ENCODE results near the gene SPNS2. TPM values are rescaled to one million over a fixed set of nuclear protein-coding genes. Genes with fewer than 3 reads are reported as not detected.

SPNS2 gene
- total RNA-seq, 1 experiment from 2014 or later = 1.6 TPM

DNA sequence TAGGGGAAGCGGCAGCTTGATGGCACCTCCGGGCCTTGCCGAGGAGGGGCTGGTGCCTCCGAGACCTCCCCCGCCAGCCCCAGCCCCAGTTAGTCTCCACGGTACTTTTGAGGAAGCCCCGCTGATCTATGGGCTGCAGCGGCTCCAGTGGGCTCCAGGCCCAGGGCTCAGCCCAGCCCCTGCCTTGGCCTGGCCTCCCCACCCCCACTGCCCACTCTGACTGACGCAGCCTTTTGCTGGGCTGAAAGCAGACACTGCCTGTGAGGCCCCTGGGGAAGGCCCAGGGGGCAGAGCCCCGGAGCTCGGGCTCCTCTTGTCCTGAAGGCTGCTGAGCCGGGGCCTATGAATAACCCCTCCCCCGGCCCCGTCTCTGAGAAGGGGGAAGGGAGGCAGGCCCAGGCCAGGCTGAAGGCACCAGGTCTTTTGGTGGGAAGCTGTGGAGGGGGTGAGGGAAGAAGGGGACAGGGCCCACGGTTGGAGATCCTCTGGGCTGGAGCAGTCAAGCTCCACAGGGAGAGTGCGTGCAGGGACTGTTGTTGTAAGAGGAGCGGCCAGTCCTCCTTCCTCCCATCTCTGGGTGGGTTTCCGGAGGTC lies 78.1 kb downstream of the SPNS2 start:
- RAD21 ChIA-PET (ENCODE audit: low non-redundant PET in 1 of 2, low total read pairs in 2 of 2, uncharacterized antibody in 2 of 2, unreplicated experiment in 2 of 2) = no interaction called here
- H3K36me3 ChIP-seq (ENCODE audit: control insufficient read depth in 1 of 2, insufficient read depth in 2 of 2, low read length in 2 of 2) = no peaks in the 10 kb centered on the region
- no peaks in the 10 kb centered on the region for H3K9me3 ChIP-seq (ENCODE audit: control insufficient read depth in 1 of 2, insufficient read depth in 1 of 2, low read depth in 1 of 2, low read length in 2 of 2)
- intact Hi-C loops (cut with micrococcal nuclease) = no loop called here
- H3K4me3 ChIP-seq (replicated peaks in 1 of 2; ENCODE audit: low read depth in 1 of 2, low read length in 2 of 2) = no peak overlapping the region
- no peak overlapping the region for H3K9ac ChIP-seq (ENCODE audit: low read length)
- ATAC-seq (no peak), DNase-seq (ENCODE audit: low read depth, low spot score) (no peak)
- no peaks in the 10 kb centered on the region for H4K20me1 ChIP-seq (ENCODE audit: insufficient read depth)
- H3K27me3 ChIP-seq (ENCODE audit: insufficient read depth, low read length) = no peaks in the 10 kb centered on the region
- BruUV-seq (replicated peaks) = no TSS peak
- H3K4me2 ChIP-seq (ENCODE audit: low read length) = no peak overlapping the region
- no peak overlapping the region for H2AFZ ChIP-seq (ENCODE audit: low read depth, low read length, poor library complexity, severe bottlenecking)
- no peaks in the 10 kb centered on the region for H3K4me1 ChIP-seq (ENCODE audit: control insufficient read depth in 1 of 2, insufficient read depth in 2 of 2, low read length in 2 of 2)
- H3K79me2 ChIP-seq (ENCODE audit: insufficient read depth, low read length) = no peaks in the 10 kb centered on the region
- POLR2A ChIA-PET = no interaction called here
- CTCF ChIA-PET = interaction anchor here (1.5 kb wide), 1 partner anchor 10 kb away, joined by 7 read pairs; no protein-coding TSS in a partner anchor
- H3K27ac ChIP-seq (ENCODE audit: low read depth, low read length) = no peak overlapping the region
- no peak for TF ChIP-seq CBX3 (IDR thresholded peaks at IDR 0.05; ENCODE audit: low read depth)
- no peak for TF ChIP-seq EGR1 (IDR thresholded peaks at IDR 0.05; ENCODE audit: low read depth)
- TF ChIP-seq EZH2phosphoT487 (IDR thresholded peaks at IDR 0.05; ENCODE audit: borderline replicate concordance) = no peak
- TF ChIP-seq ZFX (IDR thresholded peaks at IDR 0.05) = no peak
- no peak for TF ChIP-seq ELF1 (IDR thresholded peaks at IDR 0.05; ENCODE audit: borderline replicate concordance, low read depth)
- TF ChIP-seq, protein P1, sequence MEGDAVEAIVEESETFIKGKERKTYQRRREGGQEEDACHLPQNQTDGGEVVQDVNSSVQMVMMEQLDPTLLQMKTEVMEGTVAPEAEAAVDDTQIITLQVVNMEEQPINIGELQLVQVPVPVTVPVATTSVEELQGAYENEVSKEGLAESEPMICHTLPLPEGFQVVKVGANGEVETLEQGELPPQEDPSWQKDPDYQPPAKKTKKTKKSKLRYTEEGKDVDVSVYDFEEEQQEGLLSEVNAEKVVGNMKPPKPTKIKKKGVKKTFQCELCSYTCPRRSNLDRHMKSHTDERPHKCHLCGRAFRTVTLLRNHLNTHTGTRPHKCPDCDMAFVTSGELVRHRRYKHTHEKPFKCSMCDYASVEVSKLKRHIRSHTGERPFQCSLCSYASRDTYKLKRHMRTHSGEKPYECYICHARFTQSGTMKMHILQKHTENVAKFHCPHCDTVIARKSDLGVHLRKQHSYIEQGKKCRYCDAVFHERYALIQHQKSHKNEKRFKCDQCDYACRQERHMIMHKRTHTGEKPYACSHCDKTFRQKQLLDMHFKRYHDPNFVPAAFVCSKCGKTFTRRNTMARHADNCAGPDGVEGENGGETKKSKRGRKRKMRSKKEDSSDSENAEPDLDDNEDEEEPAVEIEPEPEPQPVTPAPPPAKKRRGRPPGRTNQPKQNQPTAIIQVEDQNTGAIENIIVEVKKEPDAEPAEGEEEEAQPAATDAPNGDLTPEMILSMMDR (IDR thresholded peaks at IDR 0.05 in 2 of 3, conservative IDR thresholded peaks at IDR 0.05 in 1 of 3; ENCODE audit: borderline replicate concordance in 1 of 3, insufficient read depth in 1 of 3, low read depth in 2 of 3, low read length in 2 of 3) = no peak
- no peak for TF ChIP-seq POLR2AphosphoS5 (IDR thresholded peaks at IDR 0.05; ENCODE audit: low read depth, low read length)
- TF ChIP-seq JUND (IDR thresholded peaks at IDR 0.05) = no peak
- TF ChIP-seq, protein P2, sequence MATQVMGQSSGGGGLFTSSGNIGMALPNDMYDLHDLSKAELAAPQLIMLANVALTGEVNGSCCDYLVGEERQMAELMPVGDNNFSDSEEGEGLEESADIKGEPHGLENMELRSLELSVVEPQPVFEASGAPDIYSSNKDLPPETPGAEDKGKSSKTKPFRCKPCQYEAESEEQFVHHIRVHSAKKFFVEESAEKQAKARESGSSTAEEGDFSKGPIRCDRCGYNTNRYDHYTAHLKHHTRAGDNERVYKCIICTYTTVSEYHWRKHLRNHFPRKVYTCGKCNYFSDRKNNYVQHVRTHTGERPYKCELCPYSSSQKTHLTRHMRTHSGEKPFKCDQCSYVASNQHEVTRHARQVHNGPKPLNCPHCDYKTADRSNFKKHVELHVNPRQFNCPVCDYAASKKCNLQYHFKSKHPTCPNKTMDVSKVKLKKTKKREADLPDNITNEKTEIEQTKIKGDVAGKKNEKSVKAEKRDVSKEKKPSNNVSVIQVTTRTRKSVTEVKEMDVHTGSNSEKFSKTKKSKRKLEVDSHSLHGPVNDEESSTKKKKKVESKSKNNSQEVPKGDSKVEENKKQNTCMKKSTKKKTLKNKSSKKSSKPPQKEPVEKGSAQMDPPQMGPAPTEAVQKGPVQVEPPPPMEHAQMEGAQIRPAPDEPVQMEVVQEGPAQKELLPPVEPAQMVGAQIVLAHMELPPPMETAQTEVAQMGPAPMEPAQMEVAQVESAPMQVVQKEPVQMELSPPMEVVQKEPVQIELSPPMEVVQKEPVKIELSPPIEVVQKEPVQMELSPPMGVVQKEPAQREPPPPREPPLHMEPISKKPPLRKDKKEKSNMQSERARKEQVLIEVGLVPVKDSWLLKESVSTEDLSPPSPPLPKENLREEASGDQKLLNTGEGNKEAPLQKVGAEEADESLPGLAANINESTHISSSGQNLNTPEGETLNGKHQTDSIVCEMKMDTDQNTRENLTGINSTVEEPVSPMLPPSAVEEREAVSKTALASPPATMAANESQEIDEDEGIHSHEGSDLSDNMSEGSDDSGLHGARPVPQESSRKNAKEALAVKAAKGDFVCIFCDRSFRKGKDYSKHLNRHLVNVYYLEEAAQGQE (IDR thresholded peaks at IDR 0.05; ENCODE audit: low read depth) = no peak
- TF ChIP-seq CEBPB (IDR thresholded peaks at IDR 0.05; ENCODE audit: low read depth) = no peak
- no peak for TF ChIP-seq SIN3A (IDR thresholded peaks at IDR 0.05; ENCODE audit: low read depth)
- no peak for TF ChIP-seq ZNF274 (IDR thresholded peaks at IDR 0.05; ENCODE audit: low read depth, low read length)
- no peak for TF ChIP-seq ZBTB33 (IDR thresholded peaks at IDR 0.05; ENCODE audit: extremely low read depth, insufficient replicate concordance, low read length)
- no peak for TF ChIP-seq SP1 (IDR thresholded peaks at IDR 0.05; ENCODE audit: low read depth)
- no peak for TF ChIP-seq EZH2 (IDR thresholded peaks at IDR 0.05)
- TF ChIP-seq, protein P3, sequence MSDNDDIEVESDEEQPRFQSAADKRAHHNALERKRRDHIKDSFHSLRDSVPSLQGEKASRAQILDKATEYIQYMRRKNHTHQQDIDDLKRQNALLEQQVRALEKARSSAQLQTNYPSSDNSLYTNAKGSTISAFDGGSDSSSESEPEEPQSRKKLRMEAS (IDR thresholded peaks at IDR 0.05) = no peak
- H3K9me2 ChIP-seq (ENCODE audit: insufficient read depth) = no peaks in the 10 kb centered on the region

Measured in HCT116 (cell line).